ENCODE data around the gene LMO4.

Gene LMO4, protein sequence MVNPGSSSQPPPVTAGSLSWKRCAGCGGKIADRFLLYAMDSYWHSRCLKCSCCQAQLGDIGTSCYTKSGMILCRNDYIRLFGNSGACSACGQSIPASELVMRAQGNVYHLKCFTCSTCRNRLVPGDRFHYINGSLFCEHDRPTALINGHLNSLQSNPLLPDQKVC

DNA sequence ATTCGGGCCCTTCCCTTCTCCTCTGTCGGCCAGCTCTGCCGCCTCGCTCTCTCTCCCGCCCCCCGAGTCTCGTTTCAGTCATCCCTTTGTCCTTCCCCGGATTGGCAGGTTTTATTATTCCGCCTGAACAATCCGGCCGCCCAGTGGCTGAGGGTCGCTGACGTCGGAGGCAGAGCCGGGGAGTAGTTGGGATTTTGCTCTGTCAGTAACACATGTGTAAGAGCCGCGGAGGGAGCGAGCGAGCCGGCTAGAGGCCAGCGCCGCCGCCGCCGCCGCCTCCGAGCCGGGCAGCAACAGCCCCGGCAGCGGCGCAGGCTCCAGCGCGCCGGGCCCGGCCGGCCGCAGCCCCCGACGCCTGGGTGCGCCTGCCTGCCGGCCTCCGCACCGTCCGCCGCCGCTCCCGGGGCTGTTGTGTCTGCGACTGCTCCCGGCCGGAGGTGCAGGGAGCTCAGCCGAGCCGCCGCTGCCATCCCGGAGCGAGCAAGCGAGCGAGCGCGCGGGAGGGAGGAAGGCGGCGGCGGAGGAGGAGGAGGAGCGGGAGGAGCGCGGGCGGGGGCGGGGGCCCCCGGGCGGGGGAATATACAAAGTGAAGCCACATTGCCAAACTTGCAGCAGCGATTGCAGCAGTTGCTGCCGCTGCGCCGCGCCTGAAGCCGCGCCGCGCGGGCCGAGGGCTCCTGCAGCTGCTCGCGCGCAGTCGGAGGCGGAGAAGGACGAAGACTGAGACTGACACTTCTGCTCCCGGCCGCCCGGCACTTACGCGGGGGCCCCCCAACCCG is at the start of gene LMO4:
Gene LMO4, plus strand, starts transcription at position 609 of the 779 bp plus-strand sequence. CDS start 3,136 bp downstream, outside the sequence.
- DNase-seq = peak; percentile 93

DNA sequence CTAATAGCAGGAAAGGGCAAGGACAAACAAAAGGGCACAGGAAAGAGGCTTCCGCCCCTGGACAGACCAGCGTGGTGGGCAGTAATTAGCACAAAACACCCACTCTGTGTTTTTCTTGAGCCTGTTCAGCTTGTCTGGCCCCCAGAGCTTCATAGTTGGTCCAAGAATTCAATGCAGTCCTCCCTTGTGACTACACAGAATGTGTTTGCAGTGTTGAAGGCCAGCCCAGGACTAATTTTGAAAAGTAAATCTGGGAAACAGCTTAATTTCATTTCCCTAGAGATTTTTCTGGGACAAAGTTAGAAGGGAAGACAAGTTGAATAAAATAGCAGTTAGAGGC is 49.2 kb upstream of the LMO4 start:
- DNase-seq = no peak

DNA sequence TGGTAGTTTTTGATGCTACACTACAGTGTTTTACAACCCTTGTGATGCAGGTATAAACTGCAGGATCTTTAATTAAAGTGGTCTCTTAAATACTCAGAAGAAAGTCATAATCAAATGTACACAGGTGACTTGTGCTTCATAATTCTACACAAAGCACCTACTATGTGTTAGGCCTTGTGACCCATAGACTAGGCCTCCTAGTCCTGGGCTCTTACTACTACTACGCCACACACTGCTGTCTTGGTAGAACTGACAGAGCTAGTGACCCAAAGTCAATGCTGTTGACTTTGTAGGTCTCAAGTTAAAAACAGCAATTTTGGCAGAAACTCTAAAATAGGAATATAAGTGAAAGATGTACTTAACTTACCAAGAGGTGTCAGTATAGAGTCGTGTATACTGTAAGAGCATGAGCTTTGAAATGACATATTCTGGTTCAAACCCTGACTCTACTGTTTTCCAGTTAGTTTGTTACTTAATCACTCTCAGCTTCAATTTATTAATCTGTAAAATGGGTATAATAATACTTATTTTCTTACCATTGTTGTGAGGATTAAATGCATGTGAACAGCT is 48.6 kb upstream of the LMO4 start:
- DNase-seq = no peak

DNA sequence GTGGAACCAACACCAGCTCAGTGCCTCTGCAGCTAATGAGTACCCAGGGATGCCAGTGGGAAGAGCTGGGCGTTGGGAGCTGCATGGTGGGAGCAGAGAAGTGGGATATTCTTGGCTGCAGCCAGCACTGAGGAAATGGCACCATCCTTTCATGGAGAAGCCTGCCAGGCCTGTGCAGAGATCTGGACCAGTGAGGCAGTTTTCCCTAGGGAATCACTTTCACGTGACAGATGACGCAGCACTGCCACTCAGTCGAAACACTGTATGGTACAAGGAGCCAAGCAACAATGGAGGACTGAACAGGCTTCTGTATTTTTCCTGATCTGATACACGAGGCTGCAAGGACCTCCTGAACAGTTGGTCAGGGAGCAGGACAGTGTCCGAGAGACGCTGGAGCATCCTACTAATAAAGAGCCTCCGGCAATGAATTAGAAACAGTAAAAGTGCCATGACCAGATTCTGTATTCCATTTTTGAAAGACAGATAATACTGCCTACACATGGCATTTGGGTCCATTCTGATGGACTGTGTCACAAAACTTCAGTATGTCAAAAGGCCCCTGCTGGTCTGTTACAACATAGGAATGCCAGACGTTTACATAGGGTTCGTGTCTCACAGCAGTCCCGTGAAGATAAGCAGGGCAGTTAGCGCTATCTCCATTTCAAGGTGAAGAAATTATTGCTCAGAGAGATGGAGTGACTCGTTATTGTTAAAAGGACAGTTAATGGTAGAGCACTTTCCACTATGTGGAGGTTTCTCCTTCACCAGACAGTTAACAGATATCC is 44.0 kb upstream of the LMO4 start:
- no peak for DNase-seq

DNA sequence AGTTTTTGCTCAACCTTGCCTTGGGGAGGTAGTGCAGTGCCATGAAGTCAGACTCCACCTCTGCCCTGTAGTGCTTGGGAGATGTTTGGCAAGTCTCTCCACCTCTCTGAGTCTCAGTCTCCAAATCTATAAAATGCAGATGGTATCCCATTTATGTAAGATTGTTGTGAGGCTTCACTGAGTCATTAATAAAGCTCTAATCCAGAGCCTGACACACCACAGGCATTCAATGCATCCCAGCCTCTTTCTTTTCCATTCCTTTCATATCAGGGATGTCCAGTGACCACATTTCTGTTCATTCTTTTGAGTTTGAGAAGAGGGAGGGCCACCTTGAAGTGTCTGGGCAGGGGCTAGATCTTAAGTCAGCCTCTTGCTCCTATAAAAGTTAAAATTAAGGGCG is 37.6 kb upstream of the LMO4 start:
- DNase-seq = no peak

DNA sequence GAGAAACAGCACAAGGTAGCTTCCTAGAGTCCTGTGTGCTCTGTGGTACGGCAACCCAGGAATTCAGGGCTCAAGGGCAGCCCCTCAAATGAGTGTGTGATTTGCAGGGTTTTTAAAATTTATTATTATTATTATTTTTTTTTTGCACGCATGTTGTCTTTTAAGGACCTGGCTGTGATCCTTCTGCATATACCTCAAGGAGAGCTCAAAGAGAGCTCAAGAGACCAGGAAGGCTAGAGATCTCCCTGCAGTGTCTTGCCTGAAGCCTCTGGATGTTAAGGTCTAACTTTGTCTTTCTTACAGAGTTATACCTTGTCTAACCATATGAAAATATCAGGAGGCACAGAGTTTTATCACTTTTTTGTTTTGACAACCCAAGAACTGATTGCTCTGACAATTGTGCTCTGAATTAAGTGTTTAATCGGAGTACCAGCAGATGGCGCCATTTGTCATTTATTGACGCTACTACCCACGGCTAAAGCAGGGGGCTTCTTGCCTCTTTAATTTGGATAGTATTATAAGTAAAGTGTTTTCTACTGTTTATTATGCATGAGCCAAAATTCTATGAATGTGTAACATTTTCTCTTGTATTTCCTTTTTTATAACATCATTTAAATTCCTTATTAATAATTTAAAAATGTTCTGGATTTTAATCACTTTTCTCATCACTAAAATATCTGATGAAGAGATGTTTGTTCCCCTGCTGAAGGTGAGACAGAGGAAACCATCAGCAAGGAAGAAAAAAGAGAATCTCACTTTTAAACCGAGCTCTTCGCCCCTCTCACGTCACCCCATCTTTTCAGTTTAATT is 35.8 kb upstream of the LMO4 start:
- DNase-seq = peak; percentile 70

DNA sequence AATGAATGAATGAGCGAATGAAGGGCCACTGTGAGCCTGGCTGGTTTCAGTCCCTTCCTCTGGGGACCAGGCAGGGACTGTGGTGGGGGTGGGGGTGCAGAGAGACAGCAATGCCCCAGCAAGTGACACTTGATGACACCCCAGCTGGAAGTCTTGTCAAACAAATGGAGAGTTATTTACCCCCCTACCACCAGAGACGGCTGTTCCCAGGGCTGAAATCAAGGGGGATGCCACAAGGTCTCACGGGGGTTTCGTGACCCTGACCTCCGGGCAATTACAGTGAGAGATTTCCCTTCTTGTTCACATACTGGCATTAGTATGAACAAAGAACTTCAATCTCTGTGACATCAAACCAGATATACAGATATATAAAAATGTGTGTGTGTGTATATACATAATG is 34.0 kb upstream of the LMO4 start:
- no peak for DNase-seq

DNA sequence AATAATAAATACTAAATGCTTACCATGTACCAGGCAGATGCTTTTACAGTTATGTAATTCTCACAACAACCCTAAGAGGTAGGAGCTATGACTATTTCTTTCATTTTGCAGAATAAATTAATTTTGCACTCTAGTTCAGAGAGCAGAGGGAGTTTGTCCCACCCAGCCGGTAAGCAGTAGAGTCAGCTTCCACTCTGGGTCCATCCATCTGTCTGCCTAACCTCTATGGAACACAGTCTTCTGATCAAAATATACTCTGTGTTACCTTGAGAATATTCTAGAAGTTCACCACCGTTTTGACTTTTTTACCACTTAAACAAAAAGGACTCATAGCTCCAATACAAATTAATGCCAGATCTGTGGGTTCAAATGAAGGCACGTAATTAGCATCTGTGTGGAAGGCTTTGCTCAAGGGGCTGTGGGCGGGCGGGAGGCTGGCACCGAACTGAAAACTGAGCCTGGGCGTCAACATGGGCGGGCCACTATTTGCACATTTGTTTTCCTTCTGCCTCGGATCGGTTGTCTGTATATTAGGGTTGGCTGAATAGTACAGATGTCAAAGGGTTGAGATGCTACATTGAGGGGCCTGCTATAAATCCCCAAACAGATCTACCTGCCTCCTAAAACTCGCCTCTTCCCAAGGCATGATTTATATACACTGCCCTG is 33.1 kb upstream of the LMO4 start:
- DNase-seq = no peak

DNA sequence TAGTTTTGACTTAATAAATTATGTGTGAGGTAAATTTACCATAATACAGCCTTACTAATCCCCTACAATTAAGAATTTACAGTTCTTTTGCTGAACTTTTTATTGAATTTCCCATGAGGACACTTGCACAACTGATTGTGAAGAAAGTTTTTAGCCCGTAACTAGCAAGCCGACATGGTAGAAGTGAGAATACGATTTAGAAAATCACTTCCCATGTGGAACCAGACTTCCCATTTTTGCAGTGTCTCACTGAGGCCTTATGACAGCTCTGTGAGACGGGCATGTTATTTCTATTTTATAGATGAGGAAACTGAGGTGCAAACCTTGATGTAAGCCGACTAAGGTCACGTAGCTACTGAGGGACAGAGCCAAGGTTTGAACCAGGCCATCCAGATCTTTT is 32.5 kb upstream of the LMO4 start:
- no peak for DNase-seq

DNA sequence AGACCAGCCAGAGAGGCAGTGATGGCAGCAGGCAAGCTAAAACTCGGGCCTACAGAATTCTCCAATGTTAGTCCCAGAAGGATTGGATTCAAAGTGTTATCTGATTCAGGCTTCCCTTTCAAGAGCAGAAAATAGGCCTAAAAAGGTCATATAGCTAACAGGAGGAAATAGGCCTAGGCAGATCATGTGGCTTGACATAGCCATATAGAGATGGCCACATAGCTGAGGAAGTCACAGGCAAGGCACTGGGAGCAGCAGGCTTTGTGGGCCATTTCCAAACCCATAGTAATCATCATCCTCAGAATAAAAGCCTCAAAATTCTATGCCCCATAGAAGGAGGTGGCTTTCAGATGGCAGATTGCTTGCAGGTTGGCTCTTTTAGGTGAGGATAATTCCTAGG is 29.0 kb upstream of the LMO4 start:
- no peak for DNase-seq

DNA sequence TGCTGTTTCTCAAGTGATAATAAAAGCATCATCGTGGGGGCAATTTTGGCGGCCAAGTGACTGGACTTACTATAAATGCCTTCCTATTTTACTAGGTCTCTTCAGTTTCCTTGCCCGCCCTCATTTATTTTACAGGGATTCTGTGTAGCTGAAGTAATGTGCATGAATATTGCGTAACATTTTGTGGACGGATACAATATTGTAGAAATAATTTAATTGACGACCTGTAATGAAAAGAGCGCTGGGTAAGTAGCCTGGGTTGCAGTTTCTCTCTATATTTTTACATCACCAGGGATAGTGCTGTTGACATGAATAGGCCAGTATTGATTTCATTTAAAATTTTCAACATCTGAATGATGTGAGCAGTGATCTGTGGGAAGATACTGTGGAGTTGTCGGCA is 28.1 kb upstream of the LMO4 start:
- no peak for DNase-seq

DNA sequence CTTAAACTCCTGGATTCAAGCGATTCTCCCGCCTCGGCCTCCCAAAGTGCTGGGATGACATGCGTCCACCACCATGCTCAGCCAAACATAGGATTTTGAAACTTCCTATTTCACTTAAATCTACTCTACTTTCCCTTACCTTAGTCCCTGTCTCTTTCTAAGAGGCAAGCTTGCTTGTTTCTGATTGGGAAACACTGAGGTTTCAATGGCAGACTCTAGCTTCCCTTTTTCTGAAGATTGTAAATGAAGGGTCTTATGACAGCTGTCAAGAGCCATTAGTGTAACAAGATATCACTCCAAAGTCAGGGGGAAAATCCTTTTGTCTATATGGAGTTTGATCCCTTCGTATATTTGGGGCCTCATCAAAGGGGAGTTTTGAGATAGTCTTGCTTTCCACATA is 23.5 kb upstream of the LMO4 start:
- DNase-seq = no peak

DNA sequence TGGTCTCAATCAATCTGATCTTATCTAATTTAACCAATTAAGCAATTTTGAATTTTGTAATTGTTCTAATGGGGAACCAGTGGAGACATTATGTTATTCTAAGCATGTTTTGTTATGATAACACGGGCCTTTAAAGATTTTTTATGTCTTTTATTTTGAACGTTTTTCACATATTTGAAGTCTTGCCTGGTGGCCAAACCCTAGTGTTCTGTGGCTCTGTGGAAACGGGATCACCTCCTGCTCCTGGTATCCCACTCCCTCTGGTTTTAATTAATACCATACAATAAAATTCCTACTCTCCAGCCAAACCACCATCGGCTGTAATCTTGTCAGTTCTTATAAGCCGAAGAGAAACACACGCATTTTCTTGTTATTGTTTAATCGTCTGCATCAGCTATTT is 22.9 kb upstream of the LMO4 start:
- DNase-seq = no peak

DNA sequence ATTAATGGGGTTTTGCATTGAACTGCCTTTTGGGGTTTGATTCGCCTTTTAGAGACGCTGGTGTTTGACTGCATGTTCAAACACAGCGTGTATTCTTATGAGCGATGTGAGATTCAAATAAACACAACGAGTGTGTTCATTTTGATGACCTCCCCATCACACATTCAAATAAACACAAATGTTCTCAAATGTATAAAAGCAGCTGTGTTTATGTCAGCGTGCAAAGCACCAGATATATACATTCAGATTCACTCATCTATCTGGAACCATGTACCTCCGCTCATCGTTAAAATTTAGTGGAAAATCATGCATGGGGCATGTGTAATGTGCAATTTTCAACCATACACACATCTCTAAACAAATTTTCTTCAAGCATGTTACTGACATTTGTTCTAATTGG is 21.4 kb upstream of the LMO4 start:
- DNase-seq = no peak

DNA sequence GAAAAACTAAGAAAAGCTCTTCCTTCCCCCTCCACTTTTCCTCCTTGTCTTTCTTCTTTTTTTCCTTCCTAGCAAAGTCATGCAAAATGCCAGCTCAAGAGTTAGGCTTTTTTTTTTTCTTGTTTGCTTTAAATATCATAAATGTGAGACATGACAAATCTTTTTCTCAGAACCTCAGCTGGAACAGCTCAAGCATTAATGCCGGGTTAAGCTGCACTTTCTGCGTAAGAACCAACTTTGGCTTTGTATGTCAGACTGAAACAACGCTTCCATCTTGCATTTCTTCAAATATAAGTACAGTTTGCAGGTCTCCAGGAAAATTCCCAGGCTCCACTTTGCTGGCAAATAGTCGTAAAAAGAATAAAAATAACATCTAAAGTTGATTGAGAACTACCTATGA is 20.7 kb upstream of the LMO4 start:
- DNase-seq = no peak

DNA sequence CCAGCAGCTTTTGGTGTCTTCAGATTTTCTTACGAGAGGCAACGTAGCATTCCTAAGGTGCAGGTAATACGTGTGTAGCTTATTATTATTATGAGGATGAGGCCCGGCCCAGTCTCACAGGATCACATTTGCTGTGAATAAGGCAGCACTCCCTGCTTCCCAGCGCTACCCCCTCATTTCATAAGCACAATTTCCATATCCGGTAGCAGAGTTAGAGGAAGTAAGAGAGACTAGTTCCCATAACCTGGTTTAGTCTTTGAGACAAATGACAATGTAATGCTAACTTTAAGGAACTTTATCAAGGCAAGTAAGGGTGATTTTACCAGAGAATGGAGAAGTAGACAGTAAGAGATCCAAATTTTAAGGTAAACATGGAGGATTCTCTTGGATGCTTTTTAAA is 14.6 kb upstream of the LMO4 start:
- DNase-seq = no peak

DNA sequence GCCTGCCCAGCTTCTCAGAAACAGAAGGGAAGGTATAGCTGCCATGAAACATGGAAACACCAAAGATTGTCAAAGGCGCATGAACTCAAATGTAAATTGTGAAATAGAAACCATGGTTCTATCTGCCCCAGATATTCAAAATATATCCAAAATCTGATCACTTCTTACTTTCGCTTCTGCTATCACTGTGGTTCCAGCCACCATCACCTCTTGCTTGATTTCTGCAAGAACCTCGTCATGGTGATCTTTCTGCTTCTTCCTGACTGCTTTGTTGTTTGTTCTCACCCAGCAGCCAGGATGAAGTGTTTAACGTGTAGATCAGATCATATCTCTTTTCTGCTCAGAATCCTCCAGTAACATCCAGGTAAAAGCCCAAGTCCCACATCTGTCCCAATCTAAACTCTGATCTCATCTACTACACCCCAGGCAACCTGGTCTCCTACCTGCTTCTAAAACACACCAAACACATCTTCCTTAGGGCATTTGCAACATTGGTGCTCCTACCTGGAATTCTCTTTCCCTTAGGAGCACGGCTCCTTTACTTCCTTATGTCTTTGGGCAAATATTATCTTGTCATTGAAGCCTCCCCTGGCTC is 10.5 kb upstream of the LMO4 start:
- DNase-seq = no peak

DNA sequence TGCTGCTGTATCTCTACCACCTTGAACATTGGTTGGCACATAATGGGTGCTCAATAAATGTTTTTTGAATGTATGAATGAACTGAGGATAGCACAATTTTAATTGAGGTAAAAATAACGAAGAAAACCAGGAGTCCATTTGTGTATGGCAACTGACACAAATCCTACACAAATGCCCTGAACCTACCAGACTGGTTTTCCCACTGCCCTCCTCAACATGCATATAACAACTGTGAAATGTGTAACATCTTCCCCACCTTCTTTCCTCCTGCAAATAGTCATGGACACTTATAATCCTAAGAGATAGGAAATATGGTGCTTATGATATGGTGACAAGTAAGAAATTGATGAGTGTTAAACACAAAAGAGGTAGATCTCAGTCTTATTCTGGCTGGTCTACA is 9.9 kb upstream of the LMO4 start:
- no peak for DNase-seq

DNA sequence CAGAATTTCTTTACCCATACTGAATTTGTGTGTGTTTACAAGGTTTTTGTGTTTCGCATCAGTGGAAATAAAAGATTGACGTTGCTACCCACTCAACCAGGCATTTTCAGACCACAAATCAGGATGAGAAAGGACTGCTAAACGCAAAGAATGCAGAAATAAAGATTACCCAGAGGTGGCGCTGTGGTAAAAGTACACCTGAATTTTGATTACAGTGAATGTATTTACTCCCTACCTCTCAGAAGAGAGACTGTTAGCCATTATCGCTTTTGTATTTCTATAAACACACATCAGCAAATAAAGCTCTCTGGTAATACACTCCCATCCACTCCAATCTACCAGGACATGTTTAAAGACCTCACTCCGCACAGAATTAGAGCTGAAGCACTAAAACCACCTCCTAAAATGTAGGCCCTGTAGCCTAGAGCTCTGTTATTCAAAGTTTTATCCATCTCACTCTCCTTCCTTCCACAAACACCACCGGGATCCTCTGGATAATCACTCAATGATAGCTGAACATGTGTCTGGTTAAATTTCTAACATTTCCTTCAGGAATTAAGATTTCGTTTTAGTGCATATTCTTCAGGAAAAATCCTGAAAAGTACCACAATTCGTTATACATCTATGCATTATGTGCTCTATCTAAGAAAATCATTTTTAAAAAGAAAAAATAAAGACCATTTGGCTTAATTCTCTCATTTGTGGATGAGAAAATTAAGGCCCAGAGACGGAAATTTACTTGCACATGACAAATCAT is 2.5 kb upstream of the LMO4 start:
- DNase-seq = peak; percentile 86

DNA sequence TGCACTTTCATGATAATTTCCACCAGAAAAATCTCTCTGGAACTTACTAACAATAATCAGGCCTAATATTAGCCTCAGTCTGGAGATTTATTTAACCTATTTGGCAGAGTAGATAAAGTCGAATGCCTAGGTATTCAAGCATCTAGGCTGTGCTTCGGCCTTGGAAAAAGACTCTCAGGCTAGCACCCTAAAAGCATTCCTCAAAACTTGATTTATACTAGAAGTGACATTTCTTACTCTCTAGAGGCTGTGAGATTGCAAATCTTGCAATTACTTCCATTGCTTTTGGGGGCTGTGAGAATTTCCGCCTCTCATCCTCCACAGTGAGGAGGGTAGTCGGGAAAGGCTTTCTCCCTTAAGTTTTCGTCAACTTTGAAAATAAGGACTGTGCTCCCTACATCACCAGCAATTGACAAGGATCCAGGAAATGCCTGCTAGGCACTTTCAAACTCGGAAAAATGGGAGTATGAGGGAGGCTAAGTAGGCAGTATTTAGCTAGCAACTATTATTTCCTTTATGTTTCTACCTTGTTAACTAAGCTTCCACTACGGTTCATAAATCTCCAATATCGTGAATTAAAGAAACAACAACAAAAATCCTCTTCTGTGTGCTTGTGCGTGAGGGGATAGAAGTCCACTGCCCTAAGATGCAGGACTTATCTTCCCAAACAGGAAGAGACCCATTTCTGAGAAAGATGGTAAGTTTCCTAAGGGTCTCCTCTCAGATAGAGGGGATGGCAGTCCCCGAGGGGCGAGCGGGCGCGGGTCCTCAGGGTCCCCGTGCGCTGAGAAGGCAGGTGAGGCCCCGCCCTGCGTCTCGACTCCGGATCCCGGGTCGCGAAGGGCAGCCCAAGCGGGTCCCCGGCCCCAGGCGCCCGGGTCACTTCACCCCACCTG is 1.1 kb upstream of the LMO4 start:
- DNase-seq = no peak

All from NCI-H1105 treated with DMSO at 0.1 percent for 48 hours (cell line).